ENCODE results near the gene HOXA13.

GRCh38 chr7:27248911-27249723, 49.2 kb upstream of the HOXA13 start:
- no peak for TF ChIP-seq ZNF274 (IDR thresholded peaks at IDR 0.05; ENCODE audit: low read depth, low read length)
- no peak for TF ChIP-seq YY1 (IDR thresholded peaks at IDR 0.05; ENCODE audit: insufficient read depth, insufficient read length)
